ENCODE measurements around the gene CPNE4. TPM values are rescaled to one million over a fixed set of nuclear protein-coding genes. Genes with fewer than 3 reads are reported as not detected.

The CPNE4 gene
- total RNA-seq, 4 donors from 2014 or later: 0.17 to 0.52 TPM; not detected in 2

GRCh38 chr3:131602011-131602779, 432.6 kb downstream of the CPNE4 start:
- H3K27me3 ChIP-seq: no peaks in the 10 kb centered on the region
- H3K4me1 ChIP-seq: no peaks in the 10 kb centered on the region
- H3K36me3 ChIP-seq: no peaks in the 10 kb centered on the region
- no peak for DNase-seq (ENCODE audit: extremely low spot score)
- no peak overlapping the region for H3K27ac ChIP-seq (replicated peaks in 1 of 4)
- no peak overlapping the region for H3K4me3 ChIP-seq
- no peaks in the 10 kb centered on the region for H3K9me3 ChIP-seq
- TF ChIP-seq POLR2AphosphoS5 (IDR thresholded peaks at IDR 0.05) (no peak), EP300 (IDR thresholded peaks at IDR 0.05) (no peak), CTCF (IDR thresholded peaks at IDR 0.05) (no peak), POLR2A (IDR thresholded peaks at IDR 0.05; ENCODE audit: low read depth) (no peak)
- intact Hi-C loops (cut with DNase I): no loop called here

- H3K36me3 ChIP-seq: no peaks in the 10 kb centered on the region
- H3K4me1 ChIP-seq: no peaks in the 10 kb centered on the region
- no peak for TF ChIP-seq POLR2A (IDR thresholded peaks at IDR 0.05; ENCODE audit: low read depth)
- 79% methylated on average over 1 of the region's 1 CpG for WGBS
- H3K27me3 ChIP-seq: no peaks in the 10 kb centered on the region
- intact Hi-C loops (cut with DNase I): no loop called here
- no peak overlapping the region for H3K4me3 ChIP-seq
- no peak for DNase-seq (ENCODE audit: extremely low spot score)
- no peaks in the 10 kb centered on the region for H3K9me3 ChIP-seq
- no peak overlapping the region for H3K27ac ChIP-seq (replicated peaks in 1 of 4)
These were observed 437.0 kb downstream of the CPNE4 start for GRCh38 chr3:131597816-131598215.

- WGBS: 73% methylated on average over 1 of the region's 1 CpG
- H3K9me3 ChIP-seq: no peaks in the 10 kb centered on the region
- H3K27me3 ChIP-seq: no peaks in the 10 kb centered on the region
- no peak overlapping the region for H3K27ac ChIP-seq (replicated peaks in 1 of 4)
- no peaks in the 10 kb centered on the region for H3K4me1 ChIP-seq
- TF ChIP-seq POLR2AphosphoS5 (IDR thresholded peaks at IDR 0.05) (no peak), POLR2A (IDR thresholded peaks at IDR 0.05; ENCODE audit: low read depth) (no peak), CTCF (IDR thresholded peaks at IDR 0.05) (no peak), EP300 (IDR thresholded peaks at IDR 0.05) (no peak)
- no peaks in the 10 kb centered on the region for H3K36me3 ChIP-seq
- DNase-seq (ENCODE audit: extremely low spot score): no peak
- intact Hi-C loops (cut with DNase I): no loop called here
- no peak overlapping the region for H3K4me3 ChIP-seq
These were observed 437.9 kb downstream of the CPNE4 start for GRCh38 chr3:131596884-131597283.

GRCh38 chr3:131591394-131592014, 443.3 kb downstream of the CPNE4 start:
- no peak for TF ChIP-seq EP300 (IDR thresholded peaks at IDR 0.05)
- no peak for TF ChIP-seq CTCF (IDR thresholded peaks at IDR 0.05)
- no peak for TF ChIP-seq POLR2AphosphoS5 (IDR thresholded peaks at IDR 0.05)
- TF ChIP-seq POLR2A (IDR thresholded peaks at IDR 0.05; ENCODE audit: low read depth): no peak
- DNase-seq (ENCODE audit: extremely low spot score): no peak
- Histone ChIP-seq H3K9me3 (no peaks in the 10 kb centered on the region), H3K27me3 (no peaks in the 10 kb centered on the region), H3K36me3 (no peaks in the 10 kb centered on the region), H3K4me3 (no peak overlapping the region), H3K27ac (replicated peaks in 1 of 4) (no peak overlapping the region), H3K4me1 (no peaks in the 10 kb centered on the region)
- intact Hi-C loops (cut with DNase I): no loop called here
- WGBS: 29% methylated on average over 1 of the region's 1 CpG

GRCh38 chr3:131586277-131586676, 448.5 kb downstream of the CPNE4 start:
- no peak for TF ChIP-seq EP300 (IDR thresholded peaks at IDR 0.05)
- TF ChIP-seq CTCF (IDR thresholded peaks at IDR 0.05): no peak
- no peak for TF ChIP-seq POLR2A (IDR thresholded peaks at IDR 0.05; ENCODE audit: low read depth)
- no peak for TF ChIP-seq POLR2AphosphoS5 (IDR thresholded peaks at IDR 0.05)
- Histone ChIP-seq H3K9me3 (no peaks in the 10 kb centered on the region), H3K36me3 (no peaks in the 10 kb centered on the region), H3K4me3 (no peak overlapping the region), H3K4me1 (no peaks in the 10 kb centered on the region), H3K27ac (replicated peaks in 1 of 4) (no peak overlapping the region), H3K27me3 (no peaks in the 10 kb centered on the region)
- intact Hi-C loops (cut with DNase I): no loop called here
- no peak for DNase-seq (ENCODE audit: extremely low spot score)
